ENCODE data around the gene ERAS.

ERAS gene

DNA sequence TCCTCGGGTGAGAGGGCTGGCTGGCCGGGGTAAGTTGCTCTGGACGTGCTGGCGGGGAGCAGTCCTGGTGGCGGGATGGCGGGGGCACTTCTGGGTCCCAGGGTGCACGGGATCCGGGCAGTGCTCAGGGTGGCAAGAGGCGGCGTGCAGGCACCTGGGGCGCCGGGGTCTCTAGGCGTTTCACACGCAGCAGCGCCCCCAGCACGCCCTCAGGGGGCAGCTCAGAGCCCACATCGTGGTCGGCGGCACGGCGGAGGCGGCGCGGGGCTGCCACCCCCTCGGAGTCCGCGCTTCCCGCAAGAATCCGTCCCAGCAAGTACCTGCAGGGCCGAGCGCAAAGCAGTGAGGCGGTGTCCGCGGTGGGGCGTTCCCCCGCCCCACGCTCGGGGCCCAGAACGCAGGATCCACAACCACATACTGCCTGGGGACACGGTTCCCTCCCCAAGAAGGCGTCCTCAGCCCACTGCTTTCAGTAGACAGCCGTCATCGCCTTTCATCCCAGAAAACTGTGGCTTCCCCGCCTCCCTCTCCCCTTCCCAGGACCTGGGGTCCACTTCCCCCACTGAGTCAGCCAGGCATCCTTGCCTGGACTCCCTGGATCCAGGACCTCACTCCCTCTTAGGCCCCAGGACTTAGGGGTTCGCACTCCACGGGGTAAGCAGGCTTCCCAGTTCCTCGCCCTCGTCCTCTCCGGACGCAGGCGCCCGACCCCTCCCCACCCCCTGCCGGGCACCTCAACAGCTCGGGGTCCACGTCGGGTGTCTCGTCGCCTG is 5.0 kb downstream of the ERAS start:
- TF ChIP-seq, protein P1, sequence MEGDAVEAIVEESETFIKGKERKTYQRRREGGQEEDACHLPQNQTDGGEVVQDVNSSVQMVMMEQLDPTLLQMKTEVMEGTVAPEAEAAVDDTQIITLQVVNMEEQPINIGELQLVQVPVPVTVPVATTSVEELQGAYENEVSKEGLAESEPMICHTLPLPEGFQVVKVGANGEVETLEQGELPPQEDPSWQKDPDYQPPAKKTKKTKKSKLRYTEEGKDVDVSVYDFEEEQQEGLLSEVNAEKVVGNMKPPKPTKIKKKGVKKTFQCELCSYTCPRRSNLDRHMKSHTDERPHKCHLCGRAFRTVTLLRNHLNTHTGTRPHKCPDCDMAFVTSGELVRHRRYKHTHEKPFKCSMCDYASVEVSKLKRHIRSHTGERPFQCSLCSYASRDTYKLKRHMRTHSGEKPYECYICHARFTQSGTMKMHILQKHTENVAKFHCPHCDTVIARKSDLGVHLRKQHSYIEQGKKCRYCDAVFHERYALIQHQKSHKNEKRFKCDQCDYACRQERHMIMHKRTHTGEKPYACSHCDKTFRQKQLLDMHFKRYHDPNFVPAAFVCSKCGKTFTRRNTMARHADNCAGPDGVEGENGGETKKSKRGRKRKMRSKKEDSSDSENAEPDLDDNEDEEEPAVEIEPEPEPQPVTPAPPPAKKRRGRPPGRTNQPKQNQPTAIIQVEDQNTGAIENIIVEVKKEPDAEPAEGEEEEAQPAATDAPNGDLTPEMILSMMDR (IDR thresholded peaks at IDR 0.05; ENCODE audit: control insufficient read depth, insufficient read depth, low read depth, low read length, missing control alignments): no peak
- H3K4me3 ChIP-seq (ENCODE audit: control insufficient read depth, low read depth, low read length): no peak overlapping the region
- DNase-seq (ENCODE audit: low read depth): no peak

DNA sequence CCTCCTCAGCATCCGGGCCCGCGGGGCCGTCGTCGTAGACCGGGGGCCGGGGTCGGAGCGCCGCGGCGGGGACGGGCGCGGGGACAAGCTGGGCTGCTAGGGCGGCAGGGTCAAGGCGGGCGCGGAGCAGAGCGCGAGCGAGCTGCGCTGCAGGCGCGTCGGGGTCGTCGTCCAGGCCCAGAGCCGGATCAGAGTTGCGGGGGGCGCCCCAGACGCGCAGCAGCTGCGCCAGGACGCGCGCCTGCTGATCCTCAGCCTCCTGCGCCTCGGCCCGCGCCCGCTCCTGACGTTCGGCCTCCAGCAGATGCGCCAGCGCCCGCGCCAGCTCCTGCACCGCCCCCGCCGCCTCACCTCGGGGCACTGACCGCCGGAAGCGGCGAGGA is 5.6 kb downstream of the ERAS start:
- no peak overlapping the region for H3K4me3 ChIP-seq (ENCODE audit: control insufficient read depth, low read depth, low read length)
- DNase-seq (ENCODE audit: low read depth): no peak
- TF ChIP-seq, protein P1 (IDR thresholded peaks at IDR 0.05; ENCODE audit: control insufficient read depth, insufficient read depth, low read depth, low read length, missing control alignments): no peak

DNA sequence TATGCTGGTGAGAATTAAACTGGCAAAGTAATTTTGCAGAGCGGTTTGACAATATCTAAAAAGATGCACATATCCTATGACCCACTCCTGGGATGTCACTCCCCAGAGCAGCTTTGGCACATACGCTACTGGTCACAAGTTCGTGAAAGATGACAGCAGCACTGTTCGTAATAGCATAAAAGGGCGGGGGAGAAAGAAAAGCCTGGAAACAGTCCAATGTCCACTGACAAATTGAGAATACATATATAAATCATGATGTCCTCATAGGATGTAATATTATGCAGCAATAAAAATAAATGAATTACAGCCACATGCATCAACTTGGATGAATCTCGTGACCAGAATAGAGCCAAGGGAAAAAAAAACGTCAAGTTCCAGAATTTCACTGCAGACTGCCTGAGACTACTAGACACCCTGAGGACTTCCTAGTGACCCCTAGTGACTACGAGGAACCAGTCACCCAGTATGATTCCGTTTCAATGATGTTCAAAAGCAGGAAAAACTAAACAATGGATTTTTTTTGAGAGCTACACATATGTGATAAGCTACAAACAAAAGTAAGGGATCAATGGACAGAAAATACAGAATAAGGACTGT is 7.3 kb downstream of the ERAS start:
- TF ChIP-seq, protein P1 (IDR thresholded peaks at IDR 0.05; ENCODE audit: control insufficient read depth, insufficient read depth, low read depth, low read length, missing control alignments): no peak
- DNase-seq (ENCODE audit: low read depth): no peak
- H3K4me3 ChIP-seq (ENCODE audit: control insufficient read depth, low read depth, low read length): no peak overlapping the region

DNA sequence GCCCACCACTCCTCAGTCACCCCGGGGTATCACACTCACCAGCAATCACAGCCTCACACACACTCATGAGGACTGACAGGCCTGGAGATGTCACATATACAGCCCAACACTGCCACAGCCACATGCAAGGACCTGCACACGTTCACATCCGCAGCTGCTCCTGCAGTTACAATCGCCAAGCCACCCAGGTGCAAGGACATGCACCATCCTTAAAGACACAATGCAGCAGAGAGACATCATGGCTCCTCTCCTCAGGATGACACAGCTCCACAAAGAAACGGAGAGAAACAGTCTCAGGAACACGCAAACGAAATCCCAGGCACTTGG is 8.0 kb downstream of the ERAS start:
- H3K4me3 ChIP-seq (ENCODE audit: control insufficient read depth, low read depth, low read length): no peak overlapping the region
- no peak for DNase-seq (ENCODE audit: low read depth)
- TF ChIP-seq, protein P1 (IDR thresholded peaks at IDR 0.05; ENCODE audit: control insufficient read depth, insufficient read depth, low read depth, low read length, missing control alignments): no peak

DNA sequence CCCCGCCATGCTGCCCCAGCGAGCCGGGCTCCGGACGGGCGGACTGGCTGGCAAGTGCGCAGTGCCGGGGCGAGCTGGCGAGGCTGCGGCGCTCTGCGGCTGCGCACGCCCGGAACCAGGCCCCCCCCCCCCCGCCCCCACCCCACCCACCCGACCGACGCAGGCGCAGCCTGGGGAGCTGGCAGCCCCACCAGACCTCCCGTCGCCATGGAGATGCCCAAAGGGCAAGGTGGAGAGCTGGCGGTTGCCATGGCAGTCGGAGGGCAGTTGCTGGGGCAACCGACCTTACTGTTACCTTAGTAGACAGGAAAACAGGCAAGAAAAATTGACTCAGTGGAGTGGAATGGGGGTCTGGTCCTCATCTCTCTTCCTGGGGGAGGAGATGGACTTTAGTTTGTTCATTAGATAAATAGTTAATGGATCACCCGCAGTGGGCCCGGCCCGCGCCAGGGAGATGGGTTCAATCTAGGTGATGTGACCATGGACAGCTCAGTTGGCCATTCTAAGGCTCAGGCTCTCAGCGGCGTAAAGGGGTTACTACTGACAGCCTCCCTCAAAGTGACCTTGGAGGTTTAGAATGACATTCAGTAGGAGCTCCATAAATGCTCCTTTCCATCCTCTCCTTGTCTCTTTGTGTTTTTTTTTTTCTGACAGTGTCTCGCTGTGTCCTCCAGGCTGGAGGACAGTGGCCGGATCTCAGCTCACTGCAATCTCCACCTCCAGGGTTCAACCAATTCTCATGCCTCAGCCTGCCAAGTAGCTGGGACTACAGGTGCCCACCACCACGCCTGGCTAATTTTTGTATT is 9.4 kb downstream of the ERAS start, which contains the start of gene PCSK1N:
TSS of gene PCSK1N (minus strand) at position 87 of the 806 bp plus-strand sequence. CDS start at position 9, 78 bp downstream.
- TF ChIP-seq, protein P1 (IDR thresholded peaks at IDR 0.05; ENCODE audit: control insufficient read depth, insufficient read depth, low read depth, low read length, missing control alignments): no peak
- DNase-seq (ENCODE audit: low read depth): no peak
- no peak within 1 kb of the TSS for H3K4me3 ChIP-seq (ENCODE audit: control insufficient read depth, low read depth, low read length)

DNA sequence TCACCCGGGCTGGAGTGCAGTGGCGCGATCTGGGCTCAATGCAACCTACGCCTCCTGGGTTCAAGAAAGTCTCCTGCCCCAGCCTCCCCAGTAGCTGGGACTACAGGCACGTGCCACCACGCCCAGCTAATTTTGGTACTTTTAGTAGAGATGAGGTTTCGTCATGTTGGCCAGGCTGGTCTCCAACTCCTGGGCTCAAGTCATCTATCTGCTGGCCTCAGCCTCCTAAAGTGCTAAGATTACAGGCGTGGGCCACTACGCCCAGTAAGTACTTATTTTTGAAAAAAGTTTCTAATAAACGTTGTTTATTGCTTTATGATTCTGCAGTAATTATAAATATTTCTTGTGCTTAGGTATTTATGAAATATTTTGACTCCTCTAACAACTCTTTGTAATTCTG is 13.4 kb downstream of the ERAS start:
- H3K4me3 ChIP-seq (ENCODE audit: control insufficient read depth, low read depth, low read length): no peak overlapping the region

More for the DNA sequence above, 13.4 kb downstream of the ERAS start:
- no peak for DNase-seq (ENCODE audit: low read depth)
- TF ChIP-seq, protein P1 (IDR thresholded peaks at IDR 0.05; ENCODE audit: control insufficient read depth, insufficient read depth, low read depth, low read length, missing control alignments): no peak
